GM12891 (cell line): ENCODE measurements around the gene CKMT2.

Experiments used
- POLR2A ChIP-seq: IDR thresholded peaks from 2 replicates; pipeline ENCODE4 v1.6.1; 2011; ENCODE audit warnings: low read depth, low read length, control low read depth
- POLR2AphosphoS5 ChIP-seq: IDR thresholded peaks from 2 replicates; pipeline ENCODE4 v1.6.1; 2011; ENCODE audit warnings: low read depth, low read length, control low read depth
- SPI1 ChIP-seq: IDR thresholded peaks from 2 replicates; pipeline ENCODE4 v1.6.1; 2011; ENCODE audit warnings: low read depth, low read length, control low read depth
- TAF1 ChIP-seq: IDR thresholded peaks from 2 replicates; pipeline ENCODE4 v1.6.1; 2011; ENCODE audit warnings: low read depth, low read length, control low read depth

DNA sequence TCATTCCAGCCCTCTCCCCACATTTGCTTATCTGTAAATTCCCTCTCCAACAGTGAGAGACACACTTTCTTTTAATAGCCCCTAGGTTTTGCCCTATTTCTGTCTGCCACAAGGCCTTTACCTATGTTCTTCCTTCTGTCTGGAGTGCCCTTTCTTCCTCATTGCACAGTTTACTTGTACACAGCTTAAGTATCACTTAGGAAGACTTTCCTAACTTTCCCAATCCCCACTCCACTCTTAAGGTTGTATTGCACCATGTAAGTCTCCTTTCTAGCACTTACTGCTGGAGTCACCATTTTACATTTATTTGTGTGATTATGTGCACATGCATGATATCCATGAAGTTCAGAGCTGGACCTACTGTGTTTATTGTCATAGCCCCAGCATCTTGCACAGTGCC is 10.8 kb upstream of the CKMT2 start:
- TF ChIP-seq POLR2AphosphoS5 = no peak
- no peak for TF ChIP-seq POLR2A
- TF ChIP-seq TAF1 = no peak
- TF ChIP-seq SPI1 = no peak
